HepG2 (cell line): Measurements from ENCODE around the gene FAM114A1. TPM values are rescaled to one million over a fixed set of nuclear protein-coding genes. Genes with fewer than 3 reads are reported as not detected.

Experiments used
- CHCHD3 ChIP-seq: sonication (generic); formaldehyde crosslinking; IDR thresholded peaks from 2 replicates; pipeline ENCODE4 v1.8.0; 2022; ENCODE audit warnings: mild to moderate bottlenecking, missing genetic modification reagents, moderate library complexity
- EHMT2 ChIP-seq: fragments of 200-600 bp; sonication (generic); IDR thresholded peaks from 2 replicates; pipeline ENCODE4 v1.7.0; 2017; ENCODE audit warnings: antibody characterized with exemption, low read depth, low read length, borderline replicate concordance
- FOXO4 ChIP-seq: sonication (generic); formaldehyde crosslinking; conservative IDR thresholded peaks from 2 replicates; pipeline ENCODE4 v1.8.1; 2023; ENCODE audit warnings: missing genetic modification reagents
- NFKBIZ ChIP-seq: IDR thresholded peaks from 2 replicates; pipeline ENCODE4 v1.6.1; 2018; ENCODE audit warnings: missing genetic modification reagents, missing compliant biosample characterization
- PLRG1 ChIP-seq: fragments of 450-650 bp; conservative IDR thresholded peaks from 2 replicates; pipeline ENCODE4 v1.6.1; 2016
- PRDM4 ChIP-seq: sonication (generic); formaldehyde crosslinking; IDR thresholded peaks from 2 replicates; pipeline ENCODE4 v1.9.0; 2021; ENCODE audit warnings: missing genetic modification reagents, borderline replicate concordance
- RBM39 ChIP-seq: fragments of 200-400 bp; formaldehyde crosslinking; IDR thresholded peaks from one replicate; pipeline ENCODE4 v1.6.1; 2018; ENCODE audit warnings: antibody characterized with exemption, mild to moderate bottlenecking, low read depth, low read length; ENCODE audit not compliant: poor library complexity, severe bottlenecking
- ZBTB21 ChIP-seq: sonication (generic); formaldehyde crosslinking; IDR thresholded peaks from 2 replicates; pipeline ENCODE4 v1.4.0; 2020; ENCODE audit warnings: missing genetic modification reagents
- ZBTB40 ChIP-seq, 2 experiments: fragments of 450-650 bp in 1 of 2; sonication (generic) in 1 of 2; formaldehyde crosslinking in 1 of 2; IDR thresholded peaks; 2 replicates each; pipeline versions ENCODE4 v1.6.1 to v1.8.0; 2016 to 2022; ENCODE audit warnings: antibody characterized with exemption in 1 of 2, mild to moderate bottlenecking in 1 of 2, missing genetic modification reagents in 1 of 2
- ZFP36 ChIP-seq: fragments of 150-350 bp; IDR thresholded peaks from 2 replicates; pipeline ENCODE4 v1.6.1; 2018; ENCODE audit warnings: borderline replicate concordance, low read length, low read depth; ENCODE audit not compliant: partially characterized antibody
- ZNF24 ChIP-seq: fragments of 450-650 bp; IDR thresholded peaks from 2 replicates; pipeline ENCODE4 v1.6.1; 2017; ENCODE audit warnings: antibody characterized with exemption, mild to moderate bottlenecking
- ZNF331 ChIP-seq: sonication (generic); formaldehyde crosslinking; IDR thresholded peaks from 2 replicates; pipeline ENCODE4 v1.4.0; 2020; ENCODE audit warnings: missing genetic modification reagents
- ZNF530 ChIP-seq: sonication (generic); formaldehyde crosslinking; IDR thresholded peaks from 2 replicates; pipeline ENCODE4 v1.5.0; 2020; ENCODE audit warnings: low read depth, mild to moderate bottlenecking, missing genetic modification reagents
- ZNF547 ChIP-seq: sonication (generic); formaldehyde crosslinking; IDR thresholded peaks from 2 replicates; pipeline ENCODE4 v1.5.1; 2020; ENCODE audit warnings: mild to moderate bottlenecking, missing genetic modification reagents
- ZNF607 ChIP-seq: sonication (generic); formaldehyde crosslinking; IDR thresholded peaks from 2 replicates; pipeline ENCODE4 v1.5.1; 2020; ENCODE audit warnings: missing genetic modification reagents, mild to moderate bottlenecking, borderline replicate concordance
- ZNF619 ChIP-seq: sonication (generic); formaldehyde crosslinking; IDR thresholded peaks from 2 replicates; pipeline ENCODE4 v1.4.0; 2020; ENCODE audit warnings: mild to moderate bottlenecking, missing genetic modification reagents
- ZNF678 ChIP-seq: sonication (generic); formaldehyde crosslinking; IDR thresholded peaks from 2 replicates; pipeline ENCODE4 v1.4.0; 2020; ENCODE audit warnings: mild to moderate bottlenecking, missing genetic modification reagents
- ZNF75D ChIP-seq: sonication (generic); formaldehyde crosslinking; IDR thresholded peaks from 2 replicates; pipeline ENCODE4 v1.8.1; 2023; ENCODE audit warnings: missing genetic modification reagents, mild to moderate bottlenecking, borderline replicate concordance
- polyA plus RNA-seq, 8 experiments: library from polyadenylated mRNA; depleted of rRNA in 3 of 8; stranded (reverse) in 7 of 8; unstranded in 1 of 8; fragments of >200 nt; fragmentation: Illumina TruSeq in 4 of 8; extraction: Trizol in 4 of 8; gene quantifications; 2 replicates each; pipeline versions ENCODE4 v1.2.1 to v1.2.3, GENCODE V29; 2011 to 2016; ENCODE audit warnings: low read depth in 4 of 8, missing spikeins in 1 of 8, mixed read lengths in 1 of 8; ENCODE audit not compliant: insufficient read depth in 1 of 8
- total RNA-seq, 5 experiments: library from RNA; depleted of rRNA; stranded (reverse); fragments of >200 nt; fragmentation: Illumina TruSeq; extraction: Trizol; gene quantifications; 2 replicates each; pipeline ENCODE4 v1.2.3, GENCODE V29; 2016; ENCODE audit warnings: low read depth in 1 of 5

FAM114A1 gene
- total and polyA plus RNA-seq, 2 of the 13 experiments (the other 11 are each of a cell fraction or from before 2014, with no cell fraction given): 61.0 to 76.9 TPM

- TF ChIP-seq ZNF619 (no peak), ZNF607 (CRISPR knock-in tag) (no peak), NFKBIZ (CRISPR knock-in tag) (no peak), PRDM4 (CRISPR knock-in tag) (no peak), ZNF75D (no peak), ZNF530 (CRISPR knock-in tag) (no peak), ZNF24 (peak; percentile 73), ZBTB21 (CRISPR knock-in tag) (no peak), ZBTB40 (IDR thresholded peaks at IDR 0.05) (no peak), ZBTB40 (CRISPR knock-in tag; IDR thresholded peaks at IDR 0.05) (no peak), ZNF331 (no peak), CHCHD3 (CRISPR knock-in tag) (no peak), EHMT2 (peak; percentile 37; the same call in 1 of the 2 replicates), ZFP36 (no peak), ZNF547 (CRISPR knock-in tag) (no peak), FOXO4 (CRISPR knock-in tag) (no peak), ZNF678 (no peak), RBM39 (no peak), PLRG1 (no peak)
These were observed 5.0 kb downstream of the FAM114A1 start (continued) for GRCh38 chr4:38872620-38873019.
